Dedifferentiated amniotic fluid mesenchymal stem cell (primary cell): ENCODE results near the gene XAGE3.
"Not testable (repeated sequence)": the region's sequence is repeated elsewhere in the genome, so short reads cannot be mapped to it uniquely, and the experiment has no call there.

Source experiments
- DNase-seq: peaks from one replicate; pipeline ENCODE4 v3.0.0-alpha.2; 2016; ENCODE audit errors: extremely low spot score

Gene XAGE3

GRCh38 chrX:52867610-52868348 lies at the start of gene XAGE3:
XAGE3 (minus strand) TSS chrX:52868083; CDS start chrX:52867133, 950 bp downstream.
- no peak for DNase-seq

- DNase-seq = not testable (repeated sequence)
Observed at GRCh38 chrX:52914704-52915103, 46.8 kb upstream of the XAGE3 start.

GRCh38 chrX:52913681-52914080 lies 45.8 kb upstream of the XAGE3 start:
- DNase-seq = not testable (repeated sequence)

- DNase-seq = not testable (repeated sequence)
Observed at GRCh38 chrX:52909313-52909969, 41.6 kb upstream of the XAGE3 start.

- not testable (repeated sequence) for DNase-seq
Observed at GRCh38 chrX:52907900-52908299, 40.0 kb upstream of the XAGE3 start.

- not testable (repeated sequence) for DNase-seq
Observed at GRCh38 chrX:52907137-52907536, 39.3 kb upstream of the XAGE3 start.

GRCh38 chrX:52906072-52906471 lies 38.2 kb upstream of the XAGE3 start:
- DNase-seq = not testable (repeated sequence)

GRCh38 chrX:52905531-52905930 lies 37.6 kb upstream of the XAGE3 start:
- not testable (repeated sequence) for DNase-seq

- DNase-seq = not testable (repeated sequence)
Observed at GRCh38 chrX:52896855-52897709, 29.2 kb upstream of the XAGE3 start, which contains the start of gene FAM156B. FAM156B (plus strand) TSS chrX:52897330; CDS start chrX:52907226, 9,896 bp downstream.

GRCh38 chrX:52896438-52896837 lies 28.6 kb upstream of the XAGE3 start:
- DNase-seq = not testable (repeated sequence)

GRCh38 chrX:52888090-52888489 lies 20.2 kb upstream of the XAGE3 start:
- not testable (repeated sequence) for DNase-seq

GRCh38 chrX:52887459-52887858 lies 19.6 kb upstream of the XAGE3 start:
- not testable (repeated sequence) for DNase-seq

GRCh38 chrX:52876386-52876785 lies 8.5 kb upstream of the XAGE3 start:
- DNase-seq = not testable (repeated sequence)

GRCh38 chrX:52875436-52875835 lies 7.6 kb upstream of the XAGE3 start:
- not testable (repeated sequence) for DNase-seq

- DNase-seq = no peak
Observed at GRCh38 chrX:52874661-52875060, 6.8 kb upstream of the XAGE3 start.

- not testable (repeated sequence) for DNase-seq
Observed at GRCh38 chrX:52873825-52874224, 5.9 kb upstream of the XAGE3 start.

GRCh38 chrX:52870046-52870445 lies 2.2 kb upstream of the XAGE3 start:
- DNase-seq = no peak

- no peak for DNase-seq
Observed at GRCh38 chrX:52865343-52865998, 2.4 kb downstream of the XAGE3 start.

- DNase-seq = not testable (repeated sequence)
Observed at GRCh38 chrX:52856991-52857525, 10.8 kb downstream of the XAGE3 start.

- no peak for DNase-seq
Observed at GRCh38 chrX:52852110-52852860, 15.6 kb downstream of the XAGE3 start.
